Measurements from ENCODE around the gene UGT3A2. TPM values are rescaled to one million over a fixed set of nuclear protein-coding genes. Genes with fewer than 3 reads are reported as not detected.

The UGT3A2 gene
- total RNA-seq, 1 experiment from 2014 or later = not detected

GRCh38 chr5:36017004-36017403, 49.7 kb downstream of the UGT3A2 start:
- Mint-ChIP-seq H3K9me3 (ENCODE audit: unreplicated experiment) (peaks cover 41% of the 10 kb centered on the region), H3K4me1 (ENCODE audit: low read depth, unreplicated experiment) (no peaks in the 10 kb centered on the region), H3K36me3 (ENCODE audit: insufficient read depth, unreplicated experiment) (no peaks in the 10 kb centered on the region), H3K4me3 (ENCODE audit: unreplicated experiment) (no peak overlapping the region), H3K27me3 (ENCODE audit: insufficient read depth, unreplicated experiment) (peaks cover under 1% of the 10 kb centered on the region), H3K27ac (ENCODE audit: unreplicated experiment) (no peak overlapping the region)
- intact Hi-C loops (cut with micrococcal nuclease; ENCODE audit: unreplicated experiment) = no loop called here
- Histone ChIP-seq H3K36me3 (ENCODE audit: control insufficient read depth, insufficient read depth, low read length) (no peaks in the 10 kb centered on the region), H3K4me3 (ENCODE audit: low read depth, low read length) (no peak overlapping the region), H3K4me1 (peaks cover 14% of the 10 kb centered on the region), H3K27me3 (replicated peaks; ENCODE audit: control insufficient read depth, insufficient read depth, low read length) (no peaks in the 10 kb centered on the region), H3K9me3 (peaks cover 18% of the 10 kb centered on the region; the same call in 1 of the 2 replicates)
- DNase-seq = no peak
- ChIA-PET CTCF (no interaction called here), POLR2A (no interaction called here)
- no TSS peak for BruUV-seq (replicated peaks)
- no peak for TF ChIP-seq CTCF (IDR thresholded peaks at IDR 0.05; ENCODE audit: insufficient read depth in 1 of 2, low read depth in 1 of 2, low read length in 1 of 2, severe bottlenecking in 1 of 2, unreplicated experiment in 1 of 2)

GRCh38 chr5:36013182-36013581, 53.5 kb downstream of the UGT3A2 start:
- intact Hi-C loops (cut with micrococcal nuclease; ENCODE audit: unreplicated experiment) = no loop called here
- no peak for DNase-seq
- Mint-ChIP-seq H3K9me3 (ENCODE audit: unreplicated experiment) (peaks cover 64% of the 10 kb centered on the region), H3K27ac (ENCODE audit: unreplicated experiment) (no peak overlapping the region), H3K27me3 (ENCODE audit: insufficient read depth, unreplicated experiment) (no peaks in the 10 kb centered on the region), H3K4me3 (ENCODE audit: unreplicated experiment) (no peak overlapping the region), H3K36me3 (ENCODE audit: insufficient read depth, unreplicated experiment) (no peaks in the 10 kb centered on the region), H3K4me1 (ENCODE audit: low read depth, unreplicated experiment) (no peaks in the 10 kb centered on the region)
- no peaks in the 10 kb centered on the region for H3K27me3 ChIP-seq (replicated peaks; ENCODE audit: control insufficient read depth, insufficient read depth, low read length)
- ChIA-PET CTCF (no interaction called here), POLR2A (no interaction called here)
- no peak for TF ChIP-seq CTCF (IDR thresholded peaks at IDR 0.05; ENCODE audit: insufficient read depth in 1 of 2, low read depth in 1 of 2, low read length in 1 of 2, severe bottlenecking in 1 of 2, unreplicated experiment in 1 of 2)
- peaks cover 11% of the 10 kb centered on the region for H3K4me1 ChIP-seq
- no peak overlapping the region for H3K4me3 ChIP-seq (ENCODE audit: low read depth, low read length)
- peaks cover 35% of the 10 kb centered on the region for H3K9me3 ChIP-seq
- no TSS peak for BruUV-seq (replicated peaks)
- H3K36me3 ChIP-seq (ENCODE audit: control insufficient read depth, insufficient read depth, low read length) = no peaks in the 10 kb centered on the region

GRCh38 chr5:36009698-36010097, 57.0 kb downstream of the UGT3A2 start:
- Histone ChIP-seq H3K27me3 (replicated peaks; ENCODE audit: control insufficient read depth, insufficient read depth, low read length) (no peaks in the 10 kb centered on the region), H3K9me3 (peaks cover 29% of the 10 kb centered on the region), H3K4me1 (no peaks in the 10 kb centered on the region), H3K36me3 (ENCODE audit: control insufficient read depth, insufficient read depth, low read length) (no peaks in the 10 kb centered on the region), H3K4me3 (ENCODE audit: low read depth, low read length) (no peak overlapping the region)
- DNase-seq = no peak
- no TSS peak for BruUV-seq (replicated peaks)
- ChIA-PET CTCF (no interaction called here), POLR2A (no interaction called here)
- no peak for TF ChIP-seq CTCF (IDR thresholded peaks at IDR 0.05; ENCODE audit: insufficient read depth in 1 of 2, low read depth in 1 of 2, low read length in 1 of 2, severe bottlenecking in 1 of 2, unreplicated experiment in 1 of 2)
- intact Hi-C loops (cut with micrococcal nuclease; ENCODE audit: unreplicated experiment) = no loop called here
- Mint-ChIP-seq H3K9me3 (ENCODE audit: unreplicated experiment) (peaks cover 52% of the 10 kb centered on the region), H3K27me3 (ENCODE audit: insufficient read depth, unreplicated experiment) (no peaks in the 10 kb centered on the region), H3K36me3 (ENCODE audit: insufficient read depth, unreplicated experiment) (no peaks in the 10 kb centered on the region), H3K4me3 (ENCODE audit: unreplicated experiment) (no peak overlapping the region), H3K4me1 (ENCODE audit: low read depth, unreplicated experiment) (no peaks in the 10 kb centered on the region), H3K27ac (ENCODE audit: unreplicated experiment) (no peak overlapping the region)
